ENCODE measurements around the gene EVA1C.

- TF ChIP-seq CTCF (IDR thresholded peaks at IDR 0.05) (no peak), POLR2A (IDR thresholded peaks at IDR 0.05) (no peak)
Observed at GRCh38 chr21:32457962-32458361, 45.5 kb downstream of the EVA1C start.

All from upper lobe of left lung (tissue), 4 donors.